ENCODE measurements around the gene TTF2.

DNA sequence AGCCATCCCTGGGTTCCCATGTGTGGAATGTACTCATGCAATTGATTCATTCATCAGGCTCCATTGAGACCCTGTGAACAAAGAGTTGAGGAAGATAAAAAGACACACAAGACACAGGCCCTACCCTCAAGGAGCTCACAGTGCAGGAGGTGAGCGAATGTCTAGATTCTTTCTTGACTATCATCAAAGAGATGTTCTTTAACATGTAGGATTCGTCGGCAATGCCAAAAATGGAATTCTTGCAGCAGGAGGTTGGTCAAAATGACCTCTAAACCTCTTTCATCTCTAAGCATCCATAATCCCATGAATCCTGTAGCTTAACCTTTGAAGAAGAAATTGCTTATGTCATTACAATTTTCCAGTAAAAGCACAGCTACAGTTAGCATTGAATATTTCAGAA is 27.9 kb upstream of the TTF2 start:
- TF ChIP-seq, protein P1, sequence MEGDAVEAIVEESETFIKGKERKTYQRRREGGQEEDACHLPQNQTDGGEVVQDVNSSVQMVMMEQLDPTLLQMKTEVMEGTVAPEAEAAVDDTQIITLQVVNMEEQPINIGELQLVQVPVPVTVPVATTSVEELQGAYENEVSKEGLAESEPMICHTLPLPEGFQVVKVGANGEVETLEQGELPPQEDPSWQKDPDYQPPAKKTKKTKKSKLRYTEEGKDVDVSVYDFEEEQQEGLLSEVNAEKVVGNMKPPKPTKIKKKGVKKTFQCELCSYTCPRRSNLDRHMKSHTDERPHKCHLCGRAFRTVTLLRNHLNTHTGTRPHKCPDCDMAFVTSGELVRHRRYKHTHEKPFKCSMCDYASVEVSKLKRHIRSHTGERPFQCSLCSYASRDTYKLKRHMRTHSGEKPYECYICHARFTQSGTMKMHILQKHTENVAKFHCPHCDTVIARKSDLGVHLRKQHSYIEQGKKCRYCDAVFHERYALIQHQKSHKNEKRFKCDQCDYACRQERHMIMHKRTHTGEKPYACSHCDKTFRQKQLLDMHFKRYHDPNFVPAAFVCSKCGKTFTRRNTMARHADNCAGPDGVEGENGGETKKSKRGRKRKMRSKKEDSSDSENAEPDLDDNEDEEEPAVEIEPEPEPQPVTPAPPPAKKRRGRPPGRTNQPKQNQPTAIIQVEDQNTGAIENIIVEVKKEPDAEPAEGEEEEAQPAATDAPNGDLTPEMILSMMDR (IDR thresholded peaks at IDR 0.05 in 2 of 3, conservative IDR thresholded peaks at IDR 0.05 in 1 of 3; ENCODE audit: insufficient read depth in 2 of 3, low read depth in 1 of 3, low read length in 3 of 3), result no peak
- TF ChIP-seq, protein P2, sequence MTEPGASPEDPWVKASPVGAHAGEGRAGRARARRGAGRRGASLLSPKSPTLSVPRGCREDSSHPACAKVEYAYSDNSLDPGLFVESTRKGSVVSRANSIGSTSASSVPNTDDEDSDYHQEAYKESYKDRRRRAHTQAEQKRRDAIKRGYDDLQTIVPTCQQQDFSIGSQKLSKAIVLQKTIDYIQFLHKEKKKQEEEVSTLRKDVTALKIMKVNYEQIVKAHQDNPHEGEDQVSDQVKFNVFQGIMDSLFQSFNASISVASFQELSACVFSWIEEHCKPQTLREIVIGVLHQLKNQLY (CRISPR knock-in tag; conservative IDR thresholded peaks at IDR 0.05), result no peak
- no peak for TF ChIP-seq KDM1A (IDR thresholded peaks at IDR 0.05)
- no peak for TF ChIP-seq ZKSCAN1 (IDR thresholded peaks at IDR 0.05; ENCODE audit: low read depth, low read length)
- TF ChIP-seq, protein P3, sequence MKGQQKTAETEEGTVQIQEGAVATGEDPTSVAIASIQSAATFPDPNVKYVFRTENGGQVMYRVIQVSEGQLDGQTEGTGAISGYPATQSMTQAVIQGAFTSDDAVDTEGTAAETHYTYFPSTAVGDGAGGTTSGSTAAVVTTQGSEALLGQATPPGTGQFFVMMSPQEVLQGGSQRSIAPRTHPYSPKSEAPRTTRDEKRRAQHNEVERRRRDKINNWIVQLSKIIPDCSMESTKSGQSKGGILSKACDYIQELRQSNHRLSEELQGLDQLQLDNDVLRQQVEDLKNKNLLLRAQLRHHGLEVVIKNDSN (CRISPR knock-in tag; IDR thresholded peaks at IDR 0.05), result no peak
- no peak for TF ChIP-seq HDGF (IDR thresholded peaks at IDR 0.05)
- no peak for TF ChIP-seq ZNF124 (CRISPR knock-in tag; IDR thresholded peaks at IDR 0.05)
- no peak for TF ChIP-seq GATA2 (CRISPR knock-in tag; IDR thresholded peaks at IDR 0.05)
- TF ChIP-seq SMAD4 (CRISPR knock-in tag; conservative IDR thresholded peaks at IDR 0.05), result no peak

Measured in K562 (cell line).